GM13976 (cell line): ENCODE data around the gene GPHB5.

Source experiments
- DNase-seq: peaks from one replicate; pipeline ENCODE4 v3.0.0; 2012; ENCODE audit warnings: low spot score
- in situ Hi-C: fragments of 300-500 bp; cut with MboI; formaldehyde crosslinking; loops from one replicate; pipeline ENCODE4 v1.12.0; 2022; ENCODE audit warnings: low sequenced_read_pairs, mixed read lengths, inconsistent platforms; ENCODE audit not compliant: unreplicated experiment
- TF ChIP-seq, protein P1 (sequence below): IDR thresholded peaks from 2 replicates; pipeline ENCODE4 v1.5.1; 2012; ENCODE audit warnings: borderline replicate concordance, mild to moderate bottlenecking; ENCODE audit not compliant: insufficient read depth; ENCODE audit errors: extremely low read depth, missing control alignments, control extremely low read depth

GPHB5 gene, protein sequence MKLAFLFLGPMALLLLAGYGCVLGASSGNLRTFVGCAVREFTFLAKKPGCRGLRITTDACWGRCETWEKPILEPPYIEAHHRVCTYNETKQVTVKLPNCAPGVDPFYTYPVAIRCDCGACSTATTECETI

GRCh38 chr14:63318835-63319234 lies at the start of gene GPHB5:
Gene GPHB5, minus strand, starts transcription at chr14:63318935. Its CDS starts 1,086 bp downstream, at chr14:63317849.
- TF ChIP-seq, protein P1, sequence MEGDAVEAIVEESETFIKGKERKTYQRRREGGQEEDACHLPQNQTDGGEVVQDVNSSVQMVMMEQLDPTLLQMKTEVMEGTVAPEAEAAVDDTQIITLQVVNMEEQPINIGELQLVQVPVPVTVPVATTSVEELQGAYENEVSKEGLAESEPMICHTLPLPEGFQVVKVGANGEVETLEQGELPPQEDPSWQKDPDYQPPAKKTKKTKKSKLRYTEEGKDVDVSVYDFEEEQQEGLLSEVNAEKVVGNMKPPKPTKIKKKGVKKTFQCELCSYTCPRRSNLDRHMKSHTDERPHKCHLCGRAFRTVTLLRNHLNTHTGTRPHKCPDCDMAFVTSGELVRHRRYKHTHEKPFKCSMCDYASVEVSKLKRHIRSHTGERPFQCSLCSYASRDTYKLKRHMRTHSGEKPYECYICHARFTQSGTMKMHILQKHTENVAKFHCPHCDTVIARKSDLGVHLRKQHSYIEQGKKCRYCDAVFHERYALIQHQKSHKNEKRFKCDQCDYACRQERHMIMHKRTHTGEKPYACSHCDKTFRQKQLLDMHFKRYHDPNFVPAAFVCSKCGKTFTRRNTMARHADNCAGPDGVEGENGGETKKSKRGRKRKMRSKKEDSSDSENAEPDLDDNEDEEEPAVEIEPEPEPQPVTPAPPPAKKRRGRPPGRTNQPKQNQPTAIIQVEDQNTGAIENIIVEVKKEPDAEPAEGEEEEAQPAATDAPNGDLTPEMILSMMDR, result no peak
- DNase-seq, result no peak
- in situ Hi-C loops, result no loop called here

GRCh38 chr14:63367742-63368364 lies 49.1 kb upstream of the GPHB5 start:
- TF ChIP-seq, protein P1, result no peak
- in situ Hi-C loops, result no loop called here
- DNase-seq, result no peak

- in situ Hi-C loops, result no loop called here
Observed at GRCh38 chr14:63362389-63362819, 43.7 kb upstream of the GPHB5 start.

GRCh38 chr14:63361790-63362189 lies 43.1 kb upstream of the GPHB5 start:
- in situ Hi-C loops, result no loop called here
- DNase-seq, result no peak
- TF ChIP-seq, protein P1, result no peak

More at GRCh38 chr14:63362389-63362819, 43.7 kb upstream of the GPHB5 start:
- DNase-seq, result no peak
- TF ChIP-seq, protein P1, result no peak

GRCh38 chr14:63357841-63358240 lies 39.1 kb upstream of the GPHB5 start:
- in situ Hi-C loops, result no loop called here
- no peak for DNase-seq

GRCh38 chr14:63345826-63346225 lies 27.1 kb upstream of the GPHB5 start:
- no peak for DNase-seq
- in situ Hi-C loops, result no loop called here
- TF ChIP-seq, protein P1, result no peak

More at GRCh38 chr14:63357841-63358240, 39.1 kb upstream of the GPHB5 start:
- TF ChIP-seq, protein P1, result no peak
